Central memory CD8-positive, alpha-beta T cell (primary cell): ENCODE data around the gene L1TD1.
"Not testable (repeated sequence)": the region's sequence is repeated elsewhere in the genome, so short reads cannot be mapped to it uniquely, and the experiment has no call there.

ENCODE experiments used
- ATAC-seq: fragments of 150-1000 bp; cut with Tn5 transposase; replicated peaks from 2 replicates; pipeline ENCODE4 v1.10.0; 2022; ENCODE audit warnings: mild to moderate bottlenecking, moderate FRiP score, moderate number of reproducible peaks; ENCODE audit not compliant: poor library complexity, severe bottlenecking; ENCODE audit errors: extremely low read depth
- DNase-seq, 2 donors: peaks; one replicate each; pipeline ENCODE4 v3.0.0; 2021; ENCODE audit warnings: low spot score in 2 of 2
- H3K27ac Mint-ChIP-seq: one replicate; pipeline ENCODE4 v1.8.0; 2022; ENCODE audit warnings: low read depth, mild to moderate bottlenecking, moderate library complexity, mixed read lengths
- H3K27me3 Mint-ChIP-seq: one replicate; pipeline ENCODE4 v1.8.0; 2022; ENCODE audit warnings: mixed read lengths
- H3K36me3 Mint-ChIP-seq: one replicate; pipeline ENCODE4 v1.8.0; 2022; ENCODE audit warnings: mild to moderate bottlenecking, moderate library complexity, mixed read lengths; ENCODE audit not compliant: insufficient read depth
- H3K4me1 Mint-ChIP-seq: one replicate; pipeline ENCODE4 v1.8.0; 2022; ENCODE audit warnings: mixed read lengths
- H3K4me3 Mint-ChIP-seq: one replicate; pipeline ENCODE4 v1.8.0; 2022; ENCODE audit warnings: mild to moderate bottlenecking, moderate library complexity, mixed read lengths
- H3K9me3 Mint-ChIP-seq: one replicate; pipeline ENCODE4 v1.8.0; 2022; ENCODE audit warnings: mixed read lengths

L1TD1 gene

GRCh38 chr1:62194651-62195544, at the start of gene L1TD1:
TSS of gene L1TD1 (plus strand) at chr1:62194849. CDS start at chr1:62206629, 11,780 bp downstream.
- ATAC-seq: no peak
- Mint-ChIP-seq H3K27ac (no peak within 1 kb of the TSS), H3K36me3 (no peaks in the 10 kb centered on the region), H3K27me3 (peaks cover 36% of the 10 kb centered on the region), H3K4me1 (no peaks in the 10 kb centered on the region), H3K9me3 (no peaks in the 10 kb centered on the region), H3K4me3 (no peak within 1 kb of the TSS)
- DNase-seq: no peak

- ATAC-seq (no peak), DNase-seq (no peak)
- Mint-ChIP-seq H3K4me3 (no peak overlapping the region), H3K9me3 (no peaks in the 10 kb centered on the region), H3K4me1 (no peaks in the 10 kb centered on the region), H3K27me3 (no peaks in the 10 kb centered on the region), H3K27ac (no peak overlapping the region), H3K36me3 (no peaks in the 10 kb centered on the region)
Observed at GRCh38 chr1:62159940-62160348, 34.7 kb upstream of the L1TD1 start.

DNA sequence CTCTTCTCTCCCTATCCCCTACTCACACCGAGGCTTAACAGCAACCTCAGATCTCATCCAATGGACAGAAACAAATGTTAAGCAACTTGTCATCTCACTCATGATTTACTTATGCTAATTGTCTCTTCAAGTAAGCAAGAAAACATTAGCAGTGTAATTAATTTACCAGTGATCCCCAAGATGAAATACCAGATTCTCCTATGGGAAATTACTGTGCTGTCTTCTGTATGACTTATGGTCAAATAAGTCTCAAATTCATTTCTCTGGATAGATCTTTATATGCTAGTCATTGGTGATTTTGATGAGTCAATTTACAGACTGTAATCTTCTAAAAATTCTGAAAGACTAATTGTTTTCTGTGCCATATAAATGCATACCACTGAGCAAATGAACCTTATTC, 32.9 kb upstream of the L1TD1 start:
- Mint-ChIP-seq H3K4me3 (no peak overlapping the region), H3K27ac (no peak overlapping the region), H3K4me1 (no peaks in the 10 kb centered on the region), H3K27me3 (no peaks in the 10 kb centered on the region), H3K36me3 (no peaks in the 10 kb centered on the region), H3K9me3 (no peaks in the 10 kb centered on the region)
- ATAC-seq (no peak), DNase-seq (no peak)

- H3K4me3 Mint-ChIP-seq, H3K27ac Mint-ChIP-seq, H3K4me1 Mint-ChIP-seq, ATAC-seq, DNase-seq, H3K9me3 Mint-ChIP-seq, H3K36me3 Mint-ChIP-seq: not testable (repeated sequence)
- H3K27me3 Mint-ChIP-seq: peaks cover 22% of the 10 kb centered on the region
Observed at GRCh38 chr1:62170380-62170779, 24.3 kb upstream of the L1TD1 start.

DNA sequence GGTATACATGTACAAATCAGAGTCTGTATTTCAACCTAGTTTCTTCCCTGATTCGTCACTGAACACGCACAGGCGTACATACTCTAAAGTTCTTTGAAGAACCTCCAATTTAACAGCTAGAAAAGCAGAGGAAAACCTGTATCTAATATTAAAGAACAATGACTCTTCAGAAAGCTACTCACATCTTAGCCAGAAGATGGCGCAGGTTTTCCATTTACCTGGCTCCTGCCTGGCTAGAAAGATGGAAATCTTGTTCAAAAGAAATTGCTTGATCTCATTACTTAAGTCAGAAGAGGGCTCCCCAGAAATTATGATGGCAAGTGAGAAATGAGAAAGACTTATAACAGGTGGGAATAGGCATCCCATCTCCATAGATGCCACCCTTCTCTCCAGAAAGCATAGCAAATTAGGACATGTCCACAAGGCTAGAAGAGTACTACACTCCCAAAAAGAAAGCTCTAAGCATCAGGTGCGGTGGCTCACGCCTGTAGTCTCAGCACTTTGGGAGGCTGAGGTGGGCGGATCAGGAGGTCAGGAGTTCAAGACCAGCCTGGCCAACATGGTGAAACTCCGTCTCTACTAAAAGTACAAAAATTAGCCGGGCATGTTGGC, 19.0 kb upstream of the L1TD1 start:
- Mint-ChIP-seq H3K27me3 (peaks cover 19% of the 10 kb centered on the region), H3K27ac (no peak overlapping the region), H3K4me1 (no peaks in the 10 kb centered on the region), H3K36me3 (peaks cover 1% of the 10 kb centered on the region), H3K4me3 (no peak overlapping the region), H3K9me3 (no peaks in the 10 kb centered on the region)
- ATAC-seq (no peak), DNase-seq (no peak)

- peak overlapping the region; percentile 25 for H3K27ac Mint-ChIP-seq
Observed at GRCh38 chr1:62176597-62177312, 17.9 kb upstream of the L1TD1 start.

GRCh38 chr1:62177621-62178020, 17.0 kb upstream of the L1TD1 start:
- DNase-seq (no peak), ATAC-seq (no peak)
- Mint-ChIP-seq H3K4me3 (no peak overlapping the region), H3K9me3 (no peaks in the 10 kb centered on the region), H3K4me1 (no peaks in the 10 kb centered on the region), H3K27ac (no peak overlapping the region), H3K36me3 (peaks cover 1% of the 10 kb centered on the region), H3K27me3 (peaks cover 10% of the 10 kb centered on the region)

More at GRCh38 chr1:62176597-62177312, 17.9 kb upstream of the L1TD1 start:
- H3K27me3 Mint-ChIP-seq: peaks cover 16% of the 10 kb centered on the region
- no peaks in the 10 kb centered on the region for H3K4me1 Mint-ChIP-seq
- no peak overlapping the region for H3K4me3 Mint-ChIP-seq
- H3K9me3 Mint-ChIP-seq: no peaks in the 10 kb centered on the region
- no peak for ATAC-seq
- no peak for DNase-seq
- H3K36me3 Mint-ChIP-seq: peaks cover 1% of the 10 kb centered on the region

DNA sequence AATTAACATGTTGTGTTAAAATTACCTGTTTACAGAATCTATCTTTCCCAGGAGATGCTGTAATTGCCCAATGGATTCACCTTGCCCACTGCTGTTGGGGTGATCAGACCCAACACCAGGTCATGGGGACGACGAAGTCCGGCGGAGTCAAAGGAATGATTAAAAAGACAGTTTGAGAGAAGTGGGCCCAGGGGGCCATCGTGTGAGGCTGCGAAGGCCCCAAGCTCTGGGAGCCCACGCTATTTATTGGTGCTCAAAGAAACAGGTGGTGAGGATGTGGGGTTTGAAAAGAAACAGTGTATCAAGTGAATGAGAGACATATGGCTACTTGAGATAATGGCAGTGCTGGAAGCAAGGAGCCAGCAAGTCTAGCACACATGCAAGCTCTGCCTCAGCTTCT, 16.3 kb upstream of the L1TD1 start:
- DNase-seq (no peak), ATAC-seq (no peak)
- H3K27me3 Mint-ChIP-seq: peaks cover 18% of the 10 kb centered on the region
- H3K9me3 Mint-ChIP-seq: no peaks in the 10 kb centered on the region
- no peak overlapping the region for H3K27ac Mint-ChIP-seq
- peaks cover 1% of the 10 kb centered on the region for H3K36me3 Mint-ChIP-seq
- no peak overlapping the region for H3K4me3 Mint-ChIP-seq
- no peaks in the 10 kb centered on the region for H3K4me1 Mint-ChIP-seq

GRCh38 chr1:62180054-62180453, 14.6 kb upstream of the L1TD1 start:
- H3K36me3 Mint-ChIP-seq, H3K27ac Mint-ChIP-seq, ATAC-seq, DNase-seq, H3K4me1 Mint-ChIP-seq, H3K4me3 Mint-ChIP-seq, H3K9me3 Mint-ChIP-seq: not testable (repeated sequence)
- peaks cover 26% of the 10 kb centered on the region for H3K27me3 Mint-ChIP-seq

GRCh38 chr1:62180639-62181038, 14.0 kb upstream of the L1TD1 start:
- no peak overlapping the region for H3K27ac Mint-ChIP-seq
- no peak for ATAC-seq
- H3K4me3 Mint-ChIP-seq: no peak overlapping the region
- H3K36me3 Mint-ChIP-seq: no peaks in the 10 kb centered on the region
- no peak for DNase-seq
- no peaks in the 10 kb centered on the region for H3K4me1 Mint-ChIP-seq
- peaks cover 26% of the 10 kb centered on the region for H3K27me3 Mint-ChIP-seq
- no peaks in the 10 kb centered on the region for H3K9me3 Mint-ChIP-seq

- Mint-ChIP-seq H3K27ac (no peak overlapping the region), H3K4me1 (no peaks in the 10 kb centered on the region), H3K9me3 (no peaks in the 10 kb centered on the region), H3K27me3 (peaks cover 26% of the 10 kb centered on the region), H3K36me3 (no peaks in the 10 kb centered on the region), H3K4me3 (no peak overlapping the region)
- ATAC-seq: no peak
- no peak for DNase-seq
Observed at GRCh38 chr1:62181532-62181931, 13.1 kb upstream of the L1TD1 start.

- H3K36me3 Mint-ChIP-seq, H3K4me3 Mint-ChIP-seq, H3K9me3 Mint-ChIP-seq, H3K4me1 Mint-ChIP-seq, ATAC-seq, H3K27ac Mint-ChIP-seq, DNase-seq: not testable (repeated sequence)
- H3K27me3 Mint-ChIP-seq: peaks cover 26% of the 10 kb centered on the region
Observed at GRCh38 chr1:62182157-62182556, 12.5 kb upstream of the L1TD1 start.
